Measurements from ENCODE around the gene GNB3.

GNB3 gene

GRCh38 chr12:6836851-6837250, 3.9 kb upstream of the GNB3 start:
- H3K36me3 ChIP-seq (ENCODE audit: control insufficient read depth in 2 of 2, insufficient read depth in 2 of 2, low read length in 2 of 2), result no peaks in the 10 kb centered on the region
- H3K9ac ChIP-seq (ENCODE audit: low read depth in 1 of 2, low read length in 2 of 2), result no peak overlapping the region
- H3K27me3 ChIP-seq (ENCODE audit: control insufficient read depth in 2 of 2, insufficient read depth in 2 of 2, low read length in 2 of 2), result no peaks in the 10 kb centered on the region
- no peak overlapping the region for H3K4me3 ChIP-seq (ENCODE audit: low read length in 2 of 2)
- peaks cover 0 to 2% of the 10 kb centered on the region in 2 donors for H3K4me1 ChIP-seq (ENCODE audit: control insufficient read depth in 2 of 2, insufficient read depth in 2 of 2, low read length in 2 of 2)
- H3K9me3 ChIP-seq (ENCODE audit: control insufficient read depth in 2 of 2, low read length in 2 of 2), result no peaks in the 10 kb centered on the region
- H3K27ac ChIP-seq (ENCODE audit: low read depth in 2 of 2, low read length in 2 of 2), result no peak overlapping the region

GRCh38 chr12:6837370-6838060, 3.2 kb upstream of the GNB3 start:
- Histone ChIP-seq H3K27ac (ENCODE audit: low read depth in 2 of 2, low read length in 2 of 2) (no peak overlapping the region), H3K9me3 (ENCODE audit: control insufficient read depth in 2 of 2, low read length in 2 of 2) (no peaks in the 10 kb centered on the region), H3K36me3 (ENCODE audit: control insufficient read depth in 2 of 2, insufficient read depth in 2 of 2, low read length in 2 of 2) (no peaks in the 10 kb centered on the region), H3K4me1 (ENCODE audit: control insufficient read depth in 2 of 2, insufficient read depth in 2 of 2, low read length in 2 of 2) (peaks cover 0 to 2% of the 10 kb centered on the region in 2 donors), H3K4me3 (ENCODE audit: low read length in 2 of 2) (no peak overlapping the region), H3K27me3 (ENCODE audit: control insufficient read depth in 2 of 2, insufficient read depth in 2 of 2, low read length in 2 of 2) (no peaks in the 10 kb centered on the region), H3K9ac (ENCODE audit: low read depth in 1 of 2, low read length in 2 of 2) (no peak overlapping the region)

DNA sequence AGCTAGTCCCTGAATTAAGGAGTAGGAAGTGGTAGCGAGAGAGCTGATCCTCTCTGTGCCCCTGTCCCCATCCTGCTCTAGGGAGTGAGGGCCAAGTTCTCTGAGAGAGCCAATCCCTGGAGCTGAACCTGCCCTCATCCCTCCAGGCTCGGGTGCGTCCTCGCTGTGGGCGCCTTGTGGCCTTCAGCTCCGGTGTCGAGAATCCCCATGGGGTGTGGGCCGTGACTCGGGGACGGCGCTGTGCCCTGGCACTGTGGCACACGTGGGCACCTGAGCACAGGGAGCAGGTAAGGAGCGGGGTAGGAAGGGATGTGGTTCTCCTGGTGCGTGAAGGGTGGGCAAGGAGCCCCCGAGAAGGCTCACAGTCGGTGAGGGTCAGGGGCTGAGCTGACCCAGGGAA, 1.9 kb upstream of the GNB3 start:
- H3K4me1 ChIP-seq (ENCODE audit: control insufficient read depth in 2 of 2, insufficient read depth in 2 of 2, low read length in 2 of 2), result peaks cover 0 to 2% of the 10 kb centered on the region in 2 donors
- H3K27me3 ChIP-seq (ENCODE audit: control insufficient read depth in 2 of 2, insufficient read depth in 2 of 2, low read length in 2 of 2), result no peaks in the 10 kb centered on the region
- H3K27ac ChIP-seq (ENCODE audit: low read depth in 2 of 2, low read length in 2 of 2), result no peak overlapping the region
- no peaks in the 10 kb centered on the region for H3K36me3 ChIP-seq (ENCODE audit: control insufficient read depth in 2 of 2, insufficient read depth in 2 of 2, low read length in 2 of 2)
- no peak overlapping the region for H3K9ac ChIP-seq (ENCODE audit: low read depth in 1 of 2, low read length in 2 of 2)
- H3K4me3 ChIP-seq (ENCODE audit: low read length in 2 of 2), result no peak overlapping the region
- no peaks in the 10 kb centered on the region for H3K9me3 ChIP-seq (ENCODE audit: control insufficient read depth in 2 of 2, low read length in 2 of 2)

DNA sequence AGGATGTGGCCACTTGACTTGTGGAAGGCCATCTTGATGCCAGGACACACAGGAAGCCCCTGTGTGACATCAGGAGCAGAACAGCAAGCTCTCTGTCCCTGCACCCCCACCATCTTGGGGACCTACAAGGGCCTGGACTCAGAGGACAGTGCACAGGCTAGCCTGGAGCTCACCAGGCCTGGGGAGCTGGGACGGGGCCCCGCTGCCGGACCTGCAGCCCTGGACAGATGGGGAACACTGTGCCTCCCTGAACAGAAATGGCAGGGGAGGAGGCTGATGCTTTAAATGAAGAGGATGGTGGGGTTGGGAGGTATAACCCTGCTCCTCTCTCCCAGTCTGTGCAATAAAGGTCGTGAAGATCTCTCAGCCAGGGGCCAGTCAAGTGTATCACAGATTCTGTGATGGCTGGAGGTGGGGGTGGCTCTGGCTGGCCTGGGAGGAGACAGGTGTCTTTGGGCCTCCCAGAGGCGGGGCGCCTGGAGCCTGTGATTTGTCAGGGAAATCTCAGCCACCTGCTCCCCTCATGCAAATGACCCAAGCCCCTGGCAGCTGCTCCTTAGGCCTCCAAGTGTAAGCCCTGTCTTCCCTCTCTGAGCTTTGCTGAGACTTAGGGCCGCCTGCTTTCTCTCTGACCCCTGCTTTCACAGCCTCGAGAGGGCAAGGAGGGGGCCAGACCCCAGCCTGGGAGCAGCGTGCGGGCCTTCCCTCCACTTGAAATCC, 1.1 kb upstream of the GNB3 start:
- Histone ChIP-seq H3K27me3 (ENCODE audit: control insufficient read depth in 2 of 2, insufficient read depth in 2 of 2, low read length in 2 of 2) (no peaks in the 10 kb centered on the region), H3K27ac (ENCODE audit: low read depth in 2 of 2, low read length in 2 of 2) (peak overlapping the region in 1 of 2 donors; percentile 52), H3K4me1 (ENCODE audit: control insufficient read depth in 2 of 2, insufficient read depth in 2 of 2, low read length in 2 of 2) (peaks cover 0 to 2% of the 10 kb centered on the region in 2 donors), H3K4me3 (ENCODE audit: low read length in 2 of 2) (no peak overlapping the region), H3K9me3 (ENCODE audit: control insufficient read depth in 2 of 2, low read length in 2 of 2) (no peaks in the 10 kb centered on the region), H3K36me3 (ENCODE audit: control insufficient read depth in 2 of 2, insufficient read depth in 2 of 2, low read length in 2 of 2) (no peaks in the 10 kb centered on the region), H3K9ac (ENCODE audit: low read depth in 1 of 2, low read length in 2 of 2) (no peak overlapping the region)

GRCh38 chr12:6840330-6840729, 395 bp upstream of the GNB3 start:
- H3K36me3 ChIP-seq (ENCODE audit: control insufficient read depth in 2 of 2, insufficient read depth in 2 of 2, low read length in 2 of 2), result no peaks in the 10 kb centered on the region
- H3K4me3 ChIP-seq (ENCODE audit: low read length in 2 of 2), result no peak overlapping the region
- peaks cover 0 to 2% of the 10 kb centered on the region in 2 donors for H3K4me1 ChIP-seq (ENCODE audit: control insufficient read depth in 2 of 2, insufficient read depth in 2 of 2, low read length in 2 of 2)
- H3K9me3 ChIP-seq (ENCODE audit: control insufficient read depth in 2 of 2, low read length in 2 of 2), result no peaks in the 10 kb centered on the region
- H3K9ac ChIP-seq (ENCODE audit: low read depth in 1 of 2, low read length in 2 of 2), result no peak overlapping the region
- peak overlapping the region in 1 of 2 donors; percentile 52 for H3K27ac ChIP-seq (ENCODE audit: low read depth in 2 of 2, low read length in 2 of 2)
- H3K27me3 ChIP-seq (ENCODE audit: control insufficient read depth in 2 of 2, insufficient read depth in 2 of 2, low read length in 2 of 2), result no peaks in the 10 kb centered on the region

GRCh38 chr12:6842075-6842474, 1.4 kb downstream of the GNB3 start:
- Histone ChIP-seq H3K9me3 (ENCODE audit: control insufficient read depth in 2 of 2, low read length in 2 of 2) (no peaks in the 10 kb centered on the region), H3K9ac (ENCODE audit: low read depth in 1 of 2, low read length in 2 of 2) (no peak overlapping the region), H3K4me3 (ENCODE audit: low read length in 2 of 2) (no peak overlapping the region), H3K27me3 (ENCODE audit: control insufficient read depth in 2 of 2, insufficient read depth in 2 of 2, low read length in 2 of 2) (no peaks in the 10 kb centered on the region), H3K27ac (ENCODE audit: low read depth in 2 of 2, low read length in 2 of 2) (no peak overlapping the region), H3K36me3 (ENCODE audit: control insufficient read depth in 2 of 2, insufficient read depth in 2 of 2, low read length in 2 of 2) (peaks cover 4 to 8% of the 10 kb centered on the region in 2 donors), H3K4me1 (ENCODE audit: control insufficient read depth in 2 of 2, insufficient read depth in 2 of 2, low read length in 2 of 2) (no peaks in the 10 kb centered on the region)

- Histone ChIP-seq H3K9me3 (ENCODE audit: control insufficient read depth in 2 of 2, low read length in 2 of 2) (no peaks in the 10 kb centered on the region), H3K36me3 (ENCODE audit: control insufficient read depth in 2 of 2, insufficient read depth in 2 of 2, low read length in 2 of 2) (peaks cover 4 to 8% of the 10 kb centered on the region in 2 donors), H3K27me3 (ENCODE audit: control insufficient read depth in 2 of 2, insufficient read depth in 2 of 2, low read length in 2 of 2) (no peaks in the 10 kb centered on the region), H3K9ac (ENCODE audit: low read depth in 1 of 2, low read length in 2 of 2) (no peak overlapping the region), H3K27ac (ENCODE audit: low read depth in 2 of 2, low read length in 2 of 2) (no peak overlapping the region), H3K4me1 (ENCODE audit: control insufficient read depth in 2 of 2, insufficient read depth in 2 of 2, low read length in 2 of 2) (no peaks in the 10 kb centered on the region), H3K4me3 (ENCODE audit: low read length in 2 of 2) (no peak overlapping the region)
Observed at GRCh38 chr12:6843118-6843902, 2.6 kb downstream of the GNB3 start.

DNA sequence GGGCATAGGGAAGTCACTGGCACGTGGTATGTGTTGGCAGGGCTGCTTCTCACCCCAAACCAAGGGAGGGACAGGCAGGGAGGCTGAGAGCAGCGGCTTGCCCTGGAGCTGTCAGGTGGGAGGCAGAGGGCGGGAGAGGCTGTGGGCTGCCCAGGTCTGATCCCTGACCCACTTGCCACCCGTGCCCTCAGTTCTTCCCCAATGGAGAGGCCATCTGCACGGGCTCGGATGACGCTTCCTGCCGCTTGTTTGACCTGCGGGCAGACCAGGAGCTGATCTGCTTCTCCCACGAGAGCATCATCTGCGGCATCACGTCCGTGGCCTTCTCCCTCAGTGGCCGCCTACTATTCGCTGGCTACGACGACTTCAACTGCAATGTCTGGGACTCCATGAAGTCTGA, 4.7 kb downstream of the GNB3 start:
- H3K4me1 ChIP-seq (ENCODE audit: control insufficient read depth in 2 of 2, insufficient read depth in 2 of 2, low read length in 2 of 2), result peaks cover 2% of the 10 kb centered on the region in 2 donors
- no peak overlapping the region for H3K27ac ChIP-seq (ENCODE audit: low read depth in 2 of 2, low read length in 2 of 2)
- H3K27me3 ChIP-seq (ENCODE audit: control insufficient read depth in 2 of 2, insufficient read depth in 2 of 2, low read length in 2 of 2), result no peaks in the 10 kb centered on the region
- no peak overlapping the region for H3K4me3 ChIP-seq (ENCODE audit: low read length in 2 of 2)
- H3K9me3 ChIP-seq (ENCODE audit: control insufficient read depth in 2 of 2, low read length in 2 of 2), result no peaks in the 10 kb centered on the region
- H3K36me3 ChIP-seq (ENCODE audit: control insufficient read depth in 2 of 2, insufficient read depth in 2 of 2, low read length in 2 of 2), result peaks cover 8 to 9% of the 10 kb centered on the region in 2 donors
- no peak overlapping the region for H3K9ac ChIP-seq (ENCODE audit: low read depth in 1 of 2, low read length in 2 of 2)

DNA sequence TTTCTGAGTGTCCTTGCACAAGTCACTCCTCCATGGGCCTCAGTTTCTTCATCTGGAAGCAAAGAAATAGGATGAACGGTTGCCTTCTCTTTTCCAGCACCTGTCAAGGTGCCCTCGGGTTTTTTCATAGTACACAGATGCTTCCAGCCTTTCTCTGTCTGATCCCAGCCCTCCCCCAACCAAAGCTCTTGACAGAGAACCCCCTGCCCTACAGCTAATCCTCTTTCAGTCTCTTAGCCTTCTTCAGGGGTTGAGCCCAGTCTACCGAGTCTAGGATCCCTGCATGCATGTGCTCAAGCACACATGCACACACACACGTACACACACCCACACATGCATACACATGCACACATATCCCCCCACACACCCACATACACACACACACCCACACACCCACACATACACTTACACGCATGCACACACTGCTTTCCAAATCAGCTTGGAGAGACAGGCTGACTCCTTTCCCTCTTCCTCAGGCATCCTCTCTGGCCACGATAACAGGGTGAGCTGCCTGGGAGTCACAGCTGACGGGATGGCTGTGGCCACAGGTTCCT, 5.7 kb downstream of the GNB3 start:
- H3K9ac ChIP-seq (ENCODE audit: low read depth in 1 of 2, low read length in 2 of 2), result no peak overlapping the region
- peaks cover 7 to 10% of the 10 kb centered on the region in 2 donors for H3K4me1 ChIP-seq (ENCODE audit: control insufficient read depth in 2 of 2, insufficient read depth in 2 of 2, low read length in 2 of 2)
- no peak overlapping the region for H3K4me3 ChIP-seq (ENCODE audit: low read length in 2 of 2)
- H3K36me3 ChIP-seq (ENCODE audit: control insufficient read depth in 2 of 2, insufficient read depth in 2 of 2, low read length in 2 of 2), result peaks cover 8 to 9% of the 10 kb centered on the region in 2 donors
- H3K27ac ChIP-seq (ENCODE audit: low read depth in 2 of 2, low read length in 2 of 2), result no peak overlapping the region
- no peaks in the 10 kb centered on the region for H3K27me3 ChIP-seq (ENCODE audit: control insufficient read depth in 2 of 2, insufficient read depth in 2 of 2, low read length in 2 of 2)
- no peaks in the 10 kb centered on the region for H3K9me3 ChIP-seq (ENCODE audit: control insufficient read depth in 2 of 2, low read length in 2 of 2)

DNA sequence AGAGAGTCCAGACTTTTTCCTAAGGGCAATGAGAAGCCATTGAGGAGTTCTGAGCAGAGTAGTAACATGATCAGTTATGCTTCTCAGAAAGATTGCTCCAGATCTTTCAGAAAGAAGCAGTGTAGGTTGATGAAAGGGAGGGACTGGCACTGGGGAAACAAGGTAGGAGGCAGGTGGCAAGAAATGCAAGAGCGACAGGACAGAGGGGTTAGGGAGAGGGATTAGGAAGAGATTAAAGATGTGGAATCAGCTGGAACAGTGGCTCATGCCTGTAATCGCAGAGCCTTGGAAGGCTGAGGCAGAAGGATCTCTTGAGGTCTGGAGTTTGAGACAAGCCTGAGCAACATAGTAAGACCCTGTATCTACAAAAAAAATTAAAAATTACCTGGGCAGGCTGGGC, 7.0 kb downstream of the GNB3 start:
- Histone ChIP-seq H3K4me1 (ENCODE audit: control insufficient read depth in 2 of 2, insufficient read depth in 2 of 2, low read length in 2 of 2) (peaks cover 7 to 10% of the 10 kb centered on the region in 2 donors), H3K36me3 (ENCODE audit: control insufficient read depth in 2 of 2, insufficient read depth in 2 of 2, low read length in 2 of 2) (peaks cover 8 to 9% of the 10 kb centered on the region in 2 donors), H3K9ac (ENCODE audit: low read depth in 1 of 2, low read length in 2 of 2) (no peak overlapping the region), H3K27ac (ENCODE audit: low read depth in 2 of 2, low read length in 2 of 2) (no peak overlapping the region), H3K27me3 (ENCODE audit: control insufficient read depth in 2 of 2, insufficient read depth in 2 of 2, low read length in 2 of 2) (no peaks in the 10 kb centered on the region), H3K9me3 (ENCODE audit: control insufficient read depth in 2 of 2, low read length in 2 of 2) (no peaks in the 10 kb centered on the region), H3K4me3 (ENCODE audit: low read length in 2 of 2) (no peak overlapping the region)
